ENCODE results near the gene PER2.
A peak's percentile ranks its signal among the peaks of the same experiment; 100 is the strongest.
"Not testable (repeated sequence)": the region's sequence is repeated elsewhere in the genome, so short reads cannot be mapped to it uniquely, and the experiment has no call there.

Gene PER2

DNA sequence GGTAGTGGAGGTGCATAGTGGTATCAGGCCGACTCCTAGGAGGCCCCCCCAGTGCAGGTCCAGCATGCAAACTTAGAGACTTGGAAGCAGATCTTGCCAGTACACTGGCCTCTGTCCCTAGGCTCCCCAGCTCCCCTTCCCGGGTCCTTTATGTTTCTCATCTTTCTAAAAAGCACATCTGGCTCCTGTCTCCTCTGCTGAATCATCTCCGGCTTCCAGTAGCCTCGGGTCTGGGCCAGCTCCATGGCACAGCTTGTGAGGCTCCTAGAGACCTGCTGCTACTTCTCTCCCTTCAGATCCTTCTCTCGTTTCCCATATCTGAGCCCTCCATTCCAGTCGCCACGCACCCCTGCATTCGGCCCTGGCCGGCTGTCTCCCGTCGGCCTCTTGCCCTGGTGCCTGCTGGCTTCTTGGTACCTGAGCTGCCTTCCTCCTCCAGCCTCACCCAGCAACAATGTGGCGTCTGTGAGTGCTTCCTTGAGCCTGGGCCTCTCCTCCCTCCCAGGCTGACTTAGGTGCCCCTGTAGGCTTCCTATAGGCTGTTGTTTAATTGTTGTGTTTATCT, 38.5 kb upstream of the PER2 start:
- Histone ChIP-seq H3K36me3 (ENCODE audit: insufficient read depth) (no peaks in the 10 kb centered on the region), H3K4me3 (IDR thresholded peaks at IDR 0.05; ENCODE audit: insufficient read depth, low read depth, low read length) (no peak overlapping the region), H3K4me1 (ENCODE audit: low read depth, poor library complexity, severe bottlenecking) (no peaks in the 10 kb centered on the region), H3K9ac (no peak overlapping the region), H3K27ac (no peak overlapping the region), H3K27me3 (ENCODE audit: insufficient read depth, low read depth) (no peaks in the 10 kb centered on the region), H3K4me2 (no peak overlapping the region), H4K20me1 (ENCODE audit: insufficient read depth) (no peaks in the 10 kb centered on the region), H3K79me2 (ENCODE audit: insufficient read depth, low read depth) (no peaks in the 10 kb centered on the region), H2AFZ (ENCODE audit: low read depth) (no peak overlapping the region)
- TF ChIP-seq CTCF (conservative IDR thresholded peaks at IDR 0.05; ENCODE audit: low read depth, low read length) = no peak

GRCh38 chr2:238325694-238326093, 37.3 kb upstream of the PER2 start:
- TF ChIP-seq CTCF (conservative IDR thresholded peaks at IDR 0.05; ENCODE audit: low read depth, low read length) = no peak
- no peak overlapping the region for H2AFZ ChIP-seq (ENCODE audit: low read depth)
- no peaks in the 10 kb centered on the region for H3K79me2 ChIP-seq (ENCODE audit: insufficient read depth, low read depth)
- no peaks in the 10 kb centered on the region for H4K20me1 ChIP-seq (ENCODE audit: insufficient read depth)
- H3K36me3 ChIP-seq (ENCODE audit: insufficient read depth) = no peaks in the 10 kb centered on the region
- H3K4me2 ChIP-seq = no peak overlapping the region
- no peaks in the 10 kb centered on the region for H3K27me3 ChIP-seq (ENCODE audit: insufficient read depth, low read depth)
- no peak overlapping the region for H3K9ac ChIP-seq
- H3K4me3 ChIP-seq (IDR thresholded peaks at IDR 0.05; ENCODE audit: insufficient read depth, low read depth, low read length) = no peak overlapping the region
- no peak overlapping the region for H3K27ac ChIP-seq
- H3K4me1 ChIP-seq (ENCODE audit: low read depth, poor library complexity, severe bottlenecking) = peaks cover 5% of the 10 kb centered on the region

DNA sequence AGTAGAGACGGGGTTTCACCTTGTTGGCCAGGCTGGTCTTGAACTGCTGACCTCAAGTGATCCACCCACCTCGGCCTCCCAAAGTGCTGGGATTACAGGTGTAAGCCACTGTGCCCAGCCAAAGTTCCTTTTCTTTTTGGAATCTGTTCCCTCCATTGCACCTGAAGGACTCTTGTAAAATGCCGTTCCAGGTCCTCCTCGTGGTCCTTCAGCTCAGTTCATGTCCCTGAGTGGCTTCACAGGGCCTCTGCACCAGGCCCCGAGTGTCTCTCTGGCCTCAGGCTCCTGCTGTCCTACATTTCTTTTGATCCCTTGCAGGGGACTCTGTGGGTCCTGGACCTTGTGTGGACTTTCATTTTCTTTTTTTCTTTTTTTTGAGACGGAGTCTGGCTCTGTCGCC, 35.8 kb upstream of the PER2 start:
- not testable (repeated sequence) for H3K4me3 ChIP-seq (IDR thresholded peaks at IDR 0.05; ENCODE audit: insufficient read depth, low read depth, low read length); H3K36me3 ChIP-seq (ENCODE audit: insufficient read depth); H2AFZ ChIP-seq (ENCODE audit: low read depth); H3K4me2 ChIP-seq; H3K27me3 ChIP-seq (ENCODE audit: insufficient read depth, low read depth); H3K79me2 ChIP-seq (ENCODE audit: insufficient read depth, low read depth); H3K27ac ChIP-seq; H4K20me1 ChIP-seq (ENCODE audit: insufficient read depth); H3K9ac ChIP-seq
- peaks cover 12% of the 10 kb centered on the region for H3K4me1 ChIP-seq (ENCODE audit: low read depth, poor library complexity, severe bottlenecking)

DNA sequence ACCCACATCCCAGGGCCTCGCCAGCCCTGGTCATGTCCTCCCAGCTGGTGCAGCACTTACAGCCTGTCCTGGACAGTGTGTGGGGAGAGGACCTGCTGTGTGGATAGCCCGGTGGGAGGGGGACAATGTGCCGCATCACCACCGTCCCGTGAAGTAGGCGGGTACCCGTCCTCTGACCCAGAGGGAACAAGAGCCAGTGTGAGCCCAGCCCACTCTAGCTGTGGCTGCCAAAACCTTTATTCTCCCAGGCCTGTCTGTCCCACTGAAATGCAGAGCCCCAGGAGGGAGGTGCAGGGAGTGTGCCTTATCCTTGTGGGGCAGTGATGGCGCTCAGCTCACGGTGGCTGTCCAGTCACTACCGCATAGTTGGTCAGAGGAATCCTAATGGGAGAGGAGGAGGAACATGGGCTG, 33.6 kb upstream of the PER2 start:
- Histone ChIP-seq H4K20me1 (ENCODE audit: insufficient read depth) (no peaks in the 10 kb centered on the region), H3K9ac (no peak overlapping the region), H3K36me3 (ENCODE audit: insufficient read depth) (no peaks in the 10 kb centered on the region), H2AFZ (ENCODE audit: low read depth) (no peak overlapping the region), H3K4me2 (no peak overlapping the region), H3K4me3 (IDR thresholded peaks at IDR 0.05; ENCODE audit: insufficient read depth, low read depth, low read length) (no peak overlapping the region), H3K27me3 (ENCODE audit: insufficient read depth, low read depth) (no peaks in the 10 kb centered on the region), H3K27ac (no peak overlapping the region), H3K4me1 (ENCODE audit: low read depth, poor library complexity, severe bottlenecking) (peaks cover 12% of the 10 kb centered on the region), H3K79me2 (ENCODE audit: insufficient read depth, low read depth) (no peaks in the 10 kb centered on the region)
- TF ChIP-seq CTCF (conservative IDR thresholded peaks at IDR 0.05; ENCODE audit: low read depth, low read length) = no peak

DNA sequence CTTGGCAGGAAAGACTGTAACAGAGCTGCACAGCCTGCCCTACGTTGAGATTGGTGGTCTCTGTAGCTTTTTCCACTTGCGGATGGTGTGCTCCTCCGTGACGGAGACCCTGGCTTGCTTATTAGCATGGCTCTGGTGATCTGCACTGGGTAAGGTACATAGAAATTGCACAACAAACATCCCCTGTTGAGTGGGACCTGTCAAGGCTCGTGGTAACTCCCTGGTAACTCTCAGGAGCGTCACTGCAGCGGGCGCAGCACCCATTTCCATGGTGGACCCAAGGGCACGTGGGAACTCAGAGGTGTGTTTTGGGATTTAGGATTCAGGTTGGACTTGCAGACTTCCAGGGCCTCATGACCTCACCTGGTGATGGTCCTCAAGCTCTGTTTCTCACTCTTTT, 33.1 kb upstream of the PER2 start:
- Histone ChIP-seq H3K9ac (no peak overlapping the region), H3K79me2 (ENCODE audit: insufficient read depth, low read depth) (no peaks in the 10 kb centered on the region), H3K4me2 (peak overlapping the region; percentile 78; the same call in 1 of the 2 replicates), H3K4me3 (IDR thresholded peaks at IDR 0.05; ENCODE audit: insufficient read depth, low read depth, low read length) (no peak overlapping the region), H3K4me1 (ENCODE audit: low read depth, poor library complexity, severe bottlenecking) (peaks cover 12% of the 10 kb centered on the region), H4K20me1 (ENCODE audit: insufficient read depth) (no peaks in the 10 kb centered on the region), H3K36me3 (ENCODE audit: insufficient read depth) (no peaks in the 10 kb centered on the region), H2AFZ (ENCODE audit: low read depth) (no peak overlapping the region), H3K27ac (no peak overlapping the region), H3K27me3 (ENCODE audit: insufficient read depth, low read depth) (no peaks in the 10 kb centered on the region)
- no peak for TF ChIP-seq CTCF (conservative IDR thresholded peaks at IDR 0.05; ENCODE audit: low read depth, low read length)

Data from KMS-11 (cell line).